Hindlimb muscle (tissue), 1 donor: ENCODE measurements around the gene SLC35A3. TPM values are rescaled to one million over a fixed set of nuclear protein-coding genes. Genes with fewer than 3 reads are reported as not detected.
"Not testable (repeated sequence)": the region's sequence is repeated elsewhere in the genome, so short reads cannot be mapped to it uniquely, and the experiment has no call there.

ENCODE experiments used
- DNase-seq: peaks from one replicate; pipeline ENCODE4 v3.0.0-alpha.2; 2013
- polyA plus RNA-seq: library from polyadenylated mRNA; unstranded; fragments of 120-200 nt; gene quantifications from one replicate; pipeline ENCODE4 v1.2.1, GENCODE V29; 2013; ENCODE audit not compliant: insufficient read length

The SLC35A3 gene
- 11.7 TPM for polyA plus RNA-seq

GRCh38 chr1:99969729-99970621 is at the start of gene SLC35A3:
Gene SLC35A3, plus strand, starts transcription at chr1:99969996. Its CDS starts 23,559 bp downstream, at chr1:99993555.
- DNase-seq, result peak; percentile 81

GRCh38 chr1:99934801-99935200 is 35.0 kb upstream of the SLC35A3 start:
- no peak for DNase-seq

GRCh38 chr1:99935534-99935933 is 34.3 kb upstream of the SLC35A3 start:
- no peak for DNase-seq

GRCh38 chr1:99936071-99936470 is 33.7 kb upstream of the SLC35A3 start:
- no peak for DNase-seq

GRCh38 chr1:99942723-99943122 is 27.1 kb upstream of the SLC35A3 start:
- no peak for DNase-seq

- peak; percentile 10 for DNase-seq
Observed at GRCh38 chr1:99943223-99943794, 26.5 kb upstream of the SLC35A3 start.

GRCh38 chr1:99944192-99944591 is 25.6 kb upstream of the SLC35A3 start:
- DNase-seq, result no peak

- DNase-seq, result no peak
Observed at GRCh38 chr1:99945174-99945573, 24.6 kb upstream of the SLC35A3 start.

GRCh38 chr1:99950486-99950885 is 19.3 kb upstream of the SLC35A3 start:
- DNase-seq, result no peak

GRCh38 chr1:99952522-99952921 is 17.3 kb upstream of the SLC35A3 start:
- DNase-seq, result no peak

GRCh38 chr1:99955375-99955774 is 14.4 kb upstream of the SLC35A3 start:
- no peak for DNase-seq

GRCh38 chr1:99956755-99957154 is 13.0 kb upstream of the SLC35A3 start:
- peak; percentile 41 for DNase-seq

- DNase-seq, result no peak
Observed at GRCh38 chr1:99957818-99958217, 12.0 kb upstream of the SLC35A3 start.

- not testable (repeated sequence) for DNase-seq
Observed at GRCh38 chr1:99959189-99959705, 10.5 kb upstream of the SLC35A3 start.

GRCh38 chr1:99960260-99960659 is 9.5 kb upstream of the SLC35A3 start:
- DNase-seq, result not testable (repeated sequence)

- DNase-seq, result no peak
Observed at GRCh38 chr1:99963041-99963795, 6.6 kb upstream of the SLC35A3 start.

- no peak for DNase-seq
Observed at GRCh38 chr1:99964806-99965205, 5.0 kb upstream of the SLC35A3 start.

- DNase-seq, result no peak
Observed at GRCh38 chr1:99965646-99966375, 4.0 kb upstream of the SLC35A3 start.

- DNase-seq, result no peak
Observed at GRCh38 chr1:99968214-99968613, 1.6 kb upstream of the SLC35A3 start.

GRCh38 chr1:99969260-99969728 is 502 bp upstream of the SLC35A3 start:
- no peak for DNase-seq

GRCh38 chr1:99970713-99971255 is 988 bp downstream of the SLC35A3 start:
- no peak for DNase-seq

- DNase-seq, result not testable (repeated sequence)
Observed at GRCh38 chr1:99972066-99972465, 2.3 kb downstream of the SLC35A3 start.
